GM12878 (cell line): ENCODE results near the gene CAPZB. TPM values are rescaled to one million over a fixed set of nuclear protein-coding genes. Genes with fewer than 3 reads are reported as not detected.

Experiments
- ATAC-seq: fragments of 200-7000 bp; cut with Tn5 transposase; 3 replicates; pipeline ENCODE4 v1.9.1; 2020; ENCODE audit warnings: mild to moderate bottlenecking, moderate library complexity
- BruUV-seq: library from RNA; stranded (reverse); fragments of 400-500 nt; replicated peaks from 2 replicates; lab custom pipeline; 2021; lab: Mats Ljungman, UMichigan
- CTCF ChIA-PET: fragments of 300-600 bp; sonication (Branson Sonifier 250); formaldehyde crosslinking; extraction: SDS; loops from one replicate; lab custom pipeline; 2021; ENCODE audit warnings: inconsistent platforms; lab: Yijun Ruan, JAX
- POLR2A ChIA-PET: fragments of 350-600 bp; formaldehyde crosslinking; extraction: SDS; loops from one replicate; lab custom pipeline; 2021; ENCODE audit warnings: inconsistent platforms; lab: Charles Lee
- RAD21 ChIA-PET: fragments of 300-600 bp; sonication (Branson Sonifier 250); formaldehyde crosslinking; loops from one replicate; lab custom pipeline; 2023; ENCODE audit warnings: antibody characterized with exemption; ENCODE audit not compliant: unreplicated experiment; lab: Charles Lee
- SMC1A ChIA-PET: fragments of 300-600 bp; sonication (Branson Sonifier 250); formaldehyde crosslinking; loops from one replicate; lab custom pipeline; 2023; ENCODE audit not compliant: unreplicated experiment, uncharacterized antibody; lab: Charles Lee
- DNase-seq: peaks from one replicate; pipeline ENCODE4 v3.0.0-alpha.2; 2011; ENCODE audit warnings: low read depth, low spot score
- FAIRE-seq: peaks from 3 replicates; lab custom pipeline; 2011; peaks lifted over from hg19 to GRCh38; lab: Jason Lieb, UNC
- H2AFZ ChIP-seq: 2 replicates; pipeline ENCODE4 v1.6.0; 2011; ENCODE audit warnings: low read depth, low read length, control low read depth; ENCODE audit not compliant: control insufficient read depth
- H3K27ac ChIP-seq: 2 replicates; pipeline ENCODE4 v1.5.1; 2011; ENCODE audit warnings: control low read depth; ENCODE audit not compliant: control insufficient read depth, insufficient read depth
- H3K27me3 ChIP-seq, 2 experiments: replicated peaks in 1 of 2; 2 replicates each; pipeline versions ENCODE4 v1.6.0 to v1.6.1; 2011; ENCODE audit warnings: low read length in 1 of 2; ENCODE audit not compliant: control insufficient read depth in 2 of 2, insufficient read depth in 2 of 2
- H3K36me3 ChIP-seq, 2 experiments: 2 replicates each; pipeline ENCODE4 v1.5.1; 2011; ENCODE audit warnings: low read length in 1 of 2; ENCODE audit not compliant: control insufficient read depth in 2 of 2, insufficient read depth in 2 of 2
- H3K4me1 ChIP-seq: 2 replicates; pipeline ENCODE4 v1.6.1; 2011; ENCODE audit warnings: mild to moderate bottlenecking, low read length, moderate library complexity, mixed read lengths; ENCODE audit not compliant: control insufficient read depth, insufficient read depth
- H3K4me2 ChIP-seq: 2 replicates; pipeline ENCODE4 v1.6.0; 2011; ENCODE audit warnings: control low read depth; ENCODE audit not compliant: control insufficient read depth, insufficient read depth
- H3K4me3 ChIP-seq: fragments of 200-600 bp; sonication (generic); 2 replicates; pipeline ENCODE4 v1.5.1; 2016
- H3K79me2 ChIP-seq: 2 replicates; pipeline ENCODE4 v1.6.0; 2011; ENCODE audit warnings: low read length; ENCODE audit not compliant: control insufficient read depth, insufficient read depth
- H3K9ac ChIP-seq: 2 replicates; pipeline ENCODE4 v1.8.0; 2011; ENCODE audit warnings: low read length, control low read depth, mixed read lengths; ENCODE audit not compliant: control insufficient read depth, insufficient read depth
- H3K9me3 ChIP-seq: replicated peaks from 3 replicates; pipeline ENCODE4 v1.5.1; 2011; ENCODE audit warnings: mild to moderate bottlenecking, low read length; ENCODE audit not compliant: control insufficient read depth, insufficient read depth
- H4K20me1 ChIP-seq: 2 replicates; pipeline ENCODE4 v1.6.0; 2011; ENCODE audit not compliant: control insufficient read depth, insufficient read depth
- GABPA ChIP-seq: IDR thresholded peaks from 2 replicates; pipeline ENCODE4 v1.6.1; 2014; ENCODE audit warnings: antibody characterized with exemption, low read depth, mild to moderate bottlenecking, inconsistent platforms
- KAT2A ChIP-seq: conservative IDR thresholded peaks from 2 replicates; pipeline ENCODE4 v1.6.1; 2011; ENCODE audit warnings: low read depth, low read length; ENCODE audit not compliant: control insufficient read depth
- NFXL1 ChIP-seq: fragments of 450-650 bp; IDR thresholded peaks from 2 replicates; pipeline ENCODE4 v1.6.1; 2017; ENCODE audit warnings: antibody characterized with exemption, mild to moderate bottlenecking, borderline replicate concordance
- POU2F2 ChIP-seq: IDR thresholded peaks from 3 replicates; pipeline ENCODE4 v1.6.1; 2011; ENCODE audit warnings: low read depth, mild to moderate bottlenecking, low read length, borderline replicate concordance
- RCOR1 ChIP-seq: conservative IDR thresholded peaks from 2 replicates; pipeline ENCODE4 v1.6.1; 2012; ENCODE audit warnings: low read depth, low read length, improper control_type of control experiment
- RELA ChIP-seq: fragments of 450-650 bp; IDR thresholded peaks from 2 replicates; pipeline ENCODE4 v1.8.0; 2014; ENCODE audit warnings: borderline replicate concordance; ENCODE audit not compliant: partially characterized antibody
- SPI1 ChIP-seq: IDR thresholded peaks from 2 replicates; pipeline ENCODE4 v1.6.1; 2011; ENCODE audit warnings: low read depth, mild to moderate bottlenecking, low read length, moderate library complexity, borderline replicate concordance; ENCODE audit not compliant: insufficient read depth
- SUPT20H ChIP-seq: IDR thresholded peaks from 2 replicates; pipeline ENCODE4 v1.6.1; 2011; ENCODE audit warnings: low read depth, mild to moderate bottlenecking, low read length, moderate library complexity, borderline replicate concordance; ENCODE audit not compliant: control insufficient read depth
- SUZ12 ChIP-seq: fragments of 200-600 bp; sonication (generic); IDR thresholded peaks from one replicate; pipeline ENCODE4 v1.6.1; 2018; ENCODE audit warnings: antibody characterized with exemption, mild to moderate bottlenecking; ENCODE audit not compliant: unreplicated experiment
- ZBTB11 ChIP-seq: fragments of 450-650 bp; formaldehyde crosslinking; IDR thresholded peaks from 2 replicates; pipeline ENCODE4 v1.5.0; 2022; ENCODE audit warnings: mild to moderate bottlenecking, missing genetic modification characterization
- ZBTB33 ChIP-seq: fragments of 450-650 bp; IDR thresholded peaks from 2 replicates; pipeline ENCODE4 v1.6.1; 2017; ENCODE audit warnings: mild to moderate bottlenecking
- WGBS: methylation state at CpG from one replicate; pipeline ENCODE4 v1.1.6; 2016; ENCODE audit warnings: low lambda C conversion rate; ENCODE audit not compliant: insufficient replicate concordance, insufficient coverage; ENCODE audit errors: missing lambda C conversion rate; 5-methylcytosine and 5-hydroxymethylcytosine counted together
- in situ Hi-C: fragments of 300-500 bp; cut with MboI; formaldehyde crosslinking; loops from 9 replicates; pipeline ENCODE4 v1.14.3; 2018; ENCODE audit warnings: mixed read lengths
- intact Hi-C: fragments of 100-400 bp; cut with micrococcal nuclease; formaldehyde crosslinking; loops from one replicate; pipeline ENCODE4 v1.14.2; 2022; ENCODE audit not compliant: unreplicated experiment
- polyA plus RNA-seq, 11 experiments: library from polyadenylated mRNA; depleted of rRNA in 4 of 11; unstranded in 6 of 11; stranded (reverse) in 5 of 11; fragments of >200 nt; fragmentation: Nextera tagmentation in 4 of 11; fragmentation: Illumina TruSeq in 1 of 11; extraction: Ambion mirVana in 4 of 11; extraction: Trizol in 1 of 11; gene quantifications; 1 replicate in 1 of 11; 2 replicates in 10 of 11; pipeline versions ENCODE4 v1.2.1 to v1.2.3, GENCODE V29; 2011 to 2016; ENCODE audit warnings: inconsistent platforms in 2 of 11, missing spikeins in 2 of 11, low read depth in 1 of 11
- total RNA-seq, 4 experiments: library from RNA; depleted of rRNA in 3 of 4; stranded (reverse); fragments of >200 nt in 3 of 4; fragmentation: Illumina TruSeq in 1 of 4; extraction: Trizol in 1 of 4; gene quantifications; 2 replicates each; pipeline versions ENCODE4 v1.2.1 to v1.2.3, GENCODE V29; 2013 to 2021

The CAPZB gene
- total and polyA plus RNA-seq, 10 of the 15 experiments (the other 5 are each of a cell fraction or from before 2014, with no cell fraction given): 104 to 454 (median 213) TPM

- H3K36me3 ChIP-seq: peaks cover 9 to 12% of the 10 kb centered on the region in 2 experiments; a peak in 3 of 4 replicates
- H3K27me3 ChIP-seq: no peaks in the 10 kb centered on the region
- H3K4me3 ChIP-seq: no peak overlapping the region; the same call in 1 of the 2 replicates
- 87% methylated on average over 19 of the region's 19 CpGs for WGBS
- peaks cover 58% of the 10 kb centered on the region for H3K79me2 ChIP-seq
- ATAC-seq: no peak; the same call in 1 of the 3 replicates
- no peak for TF ChIP-seq RCOR1
- no peak for TF ChIP-seq ZBTB11 (CRISPR knock-in tag)
- no peak for TF ChIP-seq KAT2A
- TF ChIP-seq NFXL1: no peak
- TF ChIP-seq GABPA: no peak
- TF ChIP-seq POU2F2: no peak
- no peak for TF ChIP-seq SUZ12
- TF ChIP-seq RELA: no peak
- no peak for TF ChIP-seq SUPT20H
- TF ChIP-seq ZBTB33: no peak
- TF ChIP-seq SPI1: no peak
- TF ChIP-seq, all 136 proteins: peak for 0
- FAIRE-seq (no peak), DNase-seq (no peak)
- ChIA-PET CTCF (interaction anchor here (0.6 to 4.1 kb wide), 37 partner anchors 8 to 337 kb away, joined by 3 to 77 read pairs (median 4); a partner anchor contains a TSS), RAD21 (interaction anchor here (0.8 to 1.8 kb wide), 15 partner anchors 16 to 294 kb away, joined by 3 to 15 read pairs (median 3); a partner anchor contains a TSS), POLR2A (interaction anchor here (0.5 to 1.0 kb wide), 3 partner anchors 11 to 207 kb away, joined by 3 read pairs; no protein-coding TSS in a partner anchor), SMC1A (interaction anchor here (0.6 to 3.6 kb wide), 21 partner anchors 9 to 291 kb away, joined by 3 to 24 read pairs (median 4); no protein-coding TSS in a partner anchor)
- H2AFZ ChIP-seq: no peak overlapping the region
- in situ Hi-C loops: loop anchor here (5.0 kb wide), 2 partner anchors 192 to 257 kb away; no protein-coding TSS in a partner anchor
- peak overlapping the region; percentile 81 for H3K27ac ChIP-seq
- H3K9me3 ChIP-seq: no peaks in the 10 kb centered on the region
- no TSS peak for BruUV-seq
- intact Hi-C loops: loop anchor here (2.0 to 5.0 kb wide), 2 partner anchors 207 to 260 kb away; a partner anchor contains a TSS
- H3K4me2 ChIP-seq: peak overlapping the region; percentile 82
- no peaks in the 10 kb centered on the region for H4K20me1 ChIP-seq
- peaks cover 35% of the 10 kb centered on the region for H3K4me1 ChIP-seq
- H3K9ac ChIP-seq: peak overlapping the region; percentile 62
These were observed 95.0 kb downstream of the CAPZB start for GRCh38 chr1:19390166-19390850.
